Effector CD8-positive, alpha-beta T cell (primary cell): ENCODE data around the gene CFAP299.
"Not testable (repeated sequence)": the region's sequence is repeated elsewhere in the genome, so short reads cannot be mapped to it uniquely, and the experiment has no call there.

Experiments
- DNase-seq: peaks from one replicate; lab custom pipeline; 2025; lab: John Stamatoyannopoulos, UW

The CFAP299 gene

DNA sequence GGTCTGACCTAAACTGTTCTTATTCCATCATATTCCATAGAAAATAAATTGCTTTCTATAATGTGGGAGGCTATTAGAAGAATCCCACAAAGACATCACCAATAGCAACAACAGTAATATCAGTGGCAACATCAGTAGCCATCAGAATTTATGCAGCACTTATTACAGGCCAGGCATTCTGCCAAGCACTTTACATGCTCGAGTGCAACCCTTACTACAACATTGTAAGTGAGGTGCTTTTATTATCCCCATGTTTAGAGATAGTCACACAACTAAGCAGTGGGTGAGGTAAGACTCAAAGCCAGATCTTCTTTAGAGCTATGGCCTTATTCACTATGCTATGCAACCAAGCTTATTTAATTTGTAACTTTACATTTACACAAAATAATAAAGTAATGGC lies 377.9 kb downstream of the CFAP299 start:
- DNase-seq: no peak

DNA sequence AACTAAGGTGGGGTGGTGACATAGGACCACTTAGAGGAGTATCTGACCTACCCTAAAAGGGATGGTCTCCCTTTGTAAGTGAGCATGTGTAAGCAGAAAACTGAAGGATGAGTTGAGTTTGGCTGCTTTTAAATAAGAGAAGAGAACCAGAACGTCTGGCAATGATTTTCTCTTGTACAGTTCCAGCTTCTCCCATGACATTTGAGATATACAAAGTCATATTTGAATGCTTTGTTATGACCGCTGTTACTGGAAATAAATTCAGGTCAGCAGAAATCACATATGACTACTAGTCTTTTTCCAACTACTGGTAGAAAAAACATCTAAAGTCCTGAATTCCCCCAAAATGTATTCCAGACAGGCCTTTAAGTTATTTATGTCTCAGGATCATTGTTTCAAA lies 381.7 kb downstream of the CFAP299 start:
- DNase-seq: no peak

- DNase-seq: no peak
These were observed 390.9 kb downstream of the CFAP299 start for GRCh38 chr4:80726471-80726870.

GRCh38 chr4:80730158-80730557 lies 394.6 kb downstream of the CFAP299 start:
- no peak for DNase-seq

- DNase-seq: no peak
These were observed 395.9 kb downstream of the CFAP299 start for GRCh38 chr4:80731436-80731835.

- no peak for DNase-seq
These were observed 396.5 kb downstream of the CFAP299 start for GRCh38 chr4:80732010-80732409.

DNA sequence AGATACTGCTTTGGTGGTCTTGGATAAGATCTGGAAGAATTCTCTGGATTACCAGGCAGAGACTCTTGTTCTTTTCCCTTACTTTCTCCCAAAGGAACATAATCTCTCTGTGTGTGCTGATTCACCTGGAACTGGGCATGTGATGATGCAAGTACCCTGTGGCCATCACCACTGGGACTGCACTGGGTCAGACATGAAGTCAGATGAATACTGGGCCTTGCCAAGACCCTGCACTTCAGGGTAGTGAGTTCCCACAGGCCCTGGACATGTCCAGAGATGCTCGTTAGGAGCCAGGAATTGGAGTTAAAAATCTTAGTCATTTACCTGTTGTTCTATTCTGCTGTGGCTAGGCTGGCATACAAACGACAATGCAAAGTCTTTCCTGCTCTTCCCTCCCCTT lies 404.8 kb downstream of the CFAP299 start:
- no peak for DNase-seq

GRCh38 chr4:80749558-80749957 lies 414.0 kb downstream of the CFAP299 start:
- DNase-seq: not testable (repeated sequence)

GRCh38 chr4:80751200-80751599 lies 415.7 kb downstream of the CFAP299 start:
- DNase-seq: no peak

DNA sequence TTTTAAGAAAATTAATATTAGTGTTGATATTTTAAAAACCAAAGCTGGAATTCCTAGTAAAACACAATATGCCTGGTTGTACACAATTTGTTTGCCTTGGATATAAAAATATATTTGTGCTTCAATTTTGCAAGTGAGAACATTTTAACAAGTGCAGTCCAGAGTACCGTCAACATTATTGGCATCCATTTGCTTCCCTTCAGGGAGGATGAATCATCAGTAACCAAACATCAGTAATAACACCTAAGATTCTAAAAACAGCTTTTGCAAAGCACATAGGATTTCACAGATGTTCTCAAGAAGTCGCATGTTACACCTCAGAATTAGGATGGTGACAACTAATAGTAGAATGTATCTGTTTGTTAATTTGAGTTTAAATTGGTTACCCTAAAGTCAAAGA lies 432.4 kb downstream of the CFAP299 start:
- DNase-seq: no peak

- DNase-seq: no peak
These were observed 440.6 kb downstream of the CFAP299 start for GRCh38 chr4:80776168-80776567.

DNA sequence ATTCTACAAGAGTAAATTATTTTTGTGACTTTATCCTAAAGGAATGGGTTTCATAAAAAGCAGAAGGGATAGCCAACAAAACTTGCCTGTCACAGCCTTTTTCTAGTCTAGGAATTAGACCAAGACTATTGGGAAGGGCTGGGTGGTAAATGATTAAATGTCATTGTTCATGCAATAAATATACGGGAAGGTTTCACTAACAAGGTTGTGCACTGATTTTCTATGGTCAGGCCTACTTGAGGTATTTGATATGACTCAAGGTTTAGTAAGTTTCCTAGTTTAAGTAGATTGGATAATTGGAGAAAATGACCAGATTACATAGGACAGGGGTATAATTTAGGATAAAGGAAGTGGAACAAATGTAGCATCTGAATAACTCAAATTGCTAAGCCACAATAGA lies 445.9 kb downstream of the CFAP299 start:
- DNase-seq: no peak

- no peak for DNase-seq
These were observed 451.8 kb downstream of the CFAP299 start for GRCh38 chr4:80787306-80787705.

DNA sequence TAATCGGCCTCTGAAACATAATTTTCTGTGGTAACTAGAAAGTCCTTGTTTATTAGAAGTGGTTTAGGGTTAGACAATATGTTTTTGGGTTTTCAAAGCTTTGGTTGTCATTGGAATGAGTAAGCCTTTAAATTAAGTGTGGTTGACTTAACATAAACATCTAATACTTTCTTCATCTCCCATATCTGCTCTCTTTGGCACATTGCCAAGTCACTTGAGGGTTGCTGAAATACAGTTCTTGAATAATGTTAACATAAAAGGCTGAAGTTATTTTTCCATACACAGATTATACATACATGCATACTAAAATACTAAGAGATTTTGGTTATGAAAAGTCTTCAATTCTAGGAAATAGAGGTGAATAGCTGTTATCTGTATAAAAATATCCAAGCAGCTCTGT lies 453.3 kb downstream of the CFAP299 start:
- DNase-seq: no peak

DNA sequence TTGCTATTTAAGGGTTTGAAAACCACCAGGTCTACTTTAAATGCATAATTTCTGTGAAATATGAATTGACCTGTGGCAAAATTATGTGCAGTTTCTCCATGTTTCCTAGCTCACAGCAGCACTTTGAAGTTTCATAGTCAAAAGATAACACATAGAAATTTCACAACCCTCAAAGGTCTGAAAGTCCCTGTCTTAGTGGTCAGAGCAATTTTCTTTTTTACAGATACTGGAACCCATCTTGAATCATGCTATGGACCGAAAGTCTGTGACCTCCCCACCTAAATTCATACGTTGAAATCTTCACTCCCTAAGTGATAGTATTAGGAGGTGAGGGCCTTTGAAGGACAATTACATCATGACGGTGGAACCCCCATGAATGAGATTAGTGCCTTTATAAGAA lies 454.6 kb downstream of the CFAP299 start:
- no peak for DNase-seq

- DNase-seq: not testable (repeated sequence)
These were observed 458.1 kb downstream of the CFAP299 start for GRCh38 chr4:80793660-80794059.

- no peak for DNase-seq
These were observed 462.6 kb downstream of the CFAP299 start for GRCh38 chr4:80798082-80798481.

- not testable (repeated sequence) for DNase-seq
These were observed 465.2 kb downstream of the CFAP299 start for GRCh38 chr4:80800719-80801118.

GRCh38 chr4:80803337-80803736 lies 467.8 kb downstream of the CFAP299 start:
- DNase-seq: no peak

DNA sequence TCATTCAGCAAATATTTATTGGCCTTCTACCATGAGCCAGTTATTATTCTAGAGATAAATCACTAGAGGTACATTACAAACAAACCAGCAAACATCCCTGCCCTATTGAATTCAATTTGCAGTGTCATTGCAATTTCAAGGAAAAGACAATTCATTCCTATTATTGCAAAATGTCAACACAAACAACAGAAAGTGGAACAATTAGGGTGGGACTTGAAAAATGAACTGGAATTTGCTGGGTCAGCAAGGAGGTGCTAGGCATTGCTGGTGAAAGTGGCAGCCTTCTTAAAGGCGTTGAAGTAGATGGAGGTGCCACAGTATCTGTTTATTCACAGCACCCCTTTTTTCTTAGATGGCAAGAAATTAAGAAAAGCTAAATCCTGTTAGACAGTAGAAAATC lies 470.9 kb downstream of the CFAP299 start:
- no peak for DNase-seq

- no peak for DNase-seq
These were observed 473.7 kb downstream of the CFAP299 start for GRCh38 chr4:80809039-80809729.

GRCh38 chr4:80811406-80811805 lies 475.9 kb downstream of the CFAP299 start:
- no peak for DNase-seq

GRCh38 chr4:80812145-80812544 lies 476.6 kb downstream of the CFAP299 start:
- no peak for DNase-seq

GRCh38 chr4:80814266-80814665 lies 478.7 kb downstream of the CFAP299 start:
- no peak for DNase-seq
